NOMO-1 treated with DMSO at 0.1 percent for 48 hours (cell line): ENCODE results near the gene TMEM115.
A peak's percentile ranks its signal among the peaks of the same experiment; 100 is the strongest.

Experiments
- DNase-seq: peaks from one replicate; lab custom pipeline; 2025; ENCODE audit not compliant: unreplicated experiment; lab: John Stamatoyannopoulos, UW

The TMEM115 gene

GRCh38 chr3:50358911-50359759 is at the start of gene TMEM115:
TMEM115 (minus strand) TSS chr3:50359521; CDS start chr3:50359063, 458 bp downstream.
- peak; percentile 99 for DNase-seq

- no peak for DNase-seq
These were observed 49.2 kb upstream of the TMEM115 start for GRCh38 chr3:50408443-50408944.

GRCh38 chr3:50406487-50406886 is 47.2 kb upstream of the TMEM115 start:
- DNase-seq, result no peak

- no peak for DNase-seq
These were observed 45.9 kb upstream of the TMEM115 start for GRCh38 chr3:50405249-50405648.

- no peak for DNase-seq
These were observed 42.8 kb upstream of the TMEM115 start for GRCh38 chr3:50401978-50402595.

GRCh38 chr3:50396502-50396901 is 37.2 kb upstream of the TMEM115 start:
- no peak for DNase-seq

GRCh38 chr3:50395070-50395860 is 35.9 kb upstream of the TMEM115 start:
- DNase-seq, result peak; percentile 86

GRCh38 chr3:50393061-50393460 is 33.7 kb upstream of the TMEM115 start:
- DNase-seq, result no peak

GRCh38 chr3:50392101-50392715 is 32.9 kb upstream of the TMEM115 start:
- DNase-seq, result no peak

- DNase-seq, result no peak
These were observed 31.3 kb upstream of the TMEM115 start for GRCh38 chr3:50390508-50391224.

GRCh38 chr3:50389414-50389767 is 30.1 kb upstream of the TMEM115 start:
- DNase-seq, result no peak

- no peak for DNase-seq
These were observed 29.5 kb upstream of the TMEM115 start for GRCh38 chr3:50388720-50389413.

GRCh38 chr3:50388016-50388719 is 28.8 kb upstream of the TMEM115 start:
- no peak for DNase-seq

- DNase-seq, result no peak
These were observed 26.4 kb upstream of the TMEM115 start for GRCh38 chr3:50385754-50386153.

GRCh38 chr3:50383750-50384149 is 24.4 kb upstream of the TMEM115 start:
- DNase-seq, result no peak

- DNase-seq, result no peak
These were observed 23.4 kb upstream of the TMEM115 start for GRCh38 chr3:50382722-50383121.

- DNase-seq, result no peak
These were observed 22.1 kb upstream of the TMEM115 start for GRCh38 chr3:50381383-50381782.

GRCh38 chr3:50380405-50381085 is 21.2 kb upstream of the TMEM115 start:
- DNase-seq, result no peak

GRCh38 chr3:50378757-50379156 is 19.4 kb upstream of the TMEM115 start:
- no peak for DNase-seq
